ENCODE data around the gene MT1H.

MT1H gene

DNA sequence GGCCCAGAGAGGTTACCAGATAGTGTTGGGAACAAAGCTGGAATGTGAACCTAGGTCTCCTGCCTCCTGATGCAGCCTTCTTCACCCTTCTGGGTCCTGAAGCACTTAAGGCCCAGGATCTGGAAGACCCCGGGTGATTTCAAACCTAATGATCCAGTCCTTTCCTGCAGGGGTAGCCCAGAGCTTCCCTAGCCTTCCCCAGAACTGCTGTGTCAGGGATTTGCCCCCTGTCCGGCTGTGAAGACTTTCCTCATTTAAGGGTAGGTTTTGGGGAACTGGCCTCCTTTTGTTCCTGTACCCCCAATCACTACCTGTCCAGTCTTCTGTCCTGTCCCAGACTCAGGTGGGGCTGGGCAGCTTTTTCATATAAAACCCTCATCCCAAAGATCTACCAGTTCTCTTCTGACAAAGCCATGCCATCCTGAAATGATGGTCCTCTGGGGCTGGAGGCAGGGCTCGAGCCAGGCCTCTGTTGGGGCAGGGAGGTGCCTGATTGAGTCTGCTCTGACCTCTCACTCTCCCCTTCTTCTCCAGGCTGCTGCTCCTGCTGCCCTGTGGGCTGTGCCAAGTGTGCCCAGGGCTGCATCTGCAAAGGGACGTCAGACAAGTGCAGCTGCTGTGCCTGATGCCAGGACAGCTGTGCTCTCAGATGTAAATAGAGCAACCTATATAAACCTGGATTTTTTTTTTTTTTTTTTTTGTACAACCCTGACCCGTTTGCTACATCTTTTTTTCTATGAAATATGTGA is 14.0 kb downstream of the MT1H start:
- TF ChIP-seq, protein P1, sequence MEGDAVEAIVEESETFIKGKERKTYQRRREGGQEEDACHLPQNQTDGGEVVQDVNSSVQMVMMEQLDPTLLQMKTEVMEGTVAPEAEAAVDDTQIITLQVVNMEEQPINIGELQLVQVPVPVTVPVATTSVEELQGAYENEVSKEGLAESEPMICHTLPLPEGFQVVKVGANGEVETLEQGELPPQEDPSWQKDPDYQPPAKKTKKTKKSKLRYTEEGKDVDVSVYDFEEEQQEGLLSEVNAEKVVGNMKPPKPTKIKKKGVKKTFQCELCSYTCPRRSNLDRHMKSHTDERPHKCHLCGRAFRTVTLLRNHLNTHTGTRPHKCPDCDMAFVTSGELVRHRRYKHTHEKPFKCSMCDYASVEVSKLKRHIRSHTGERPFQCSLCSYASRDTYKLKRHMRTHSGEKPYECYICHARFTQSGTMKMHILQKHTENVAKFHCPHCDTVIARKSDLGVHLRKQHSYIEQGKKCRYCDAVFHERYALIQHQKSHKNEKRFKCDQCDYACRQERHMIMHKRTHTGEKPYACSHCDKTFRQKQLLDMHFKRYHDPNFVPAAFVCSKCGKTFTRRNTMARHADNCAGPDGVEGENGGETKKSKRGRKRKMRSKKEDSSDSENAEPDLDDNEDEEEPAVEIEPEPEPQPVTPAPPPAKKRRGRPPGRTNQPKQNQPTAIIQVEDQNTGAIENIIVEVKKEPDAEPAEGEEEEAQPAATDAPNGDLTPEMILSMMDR (IDR thresholded peaks at IDR 0.05; ENCODE audit: low read length, missing control alignments): peak; percentile 1
- peak overlapping the region; percentile 68 for H3K4me3 ChIP-seq (replicated peaks; ENCODE audit: low read depth, low read length)
- no peak for DNase-seq (ENCODE audit: low read depth)

DNA sequence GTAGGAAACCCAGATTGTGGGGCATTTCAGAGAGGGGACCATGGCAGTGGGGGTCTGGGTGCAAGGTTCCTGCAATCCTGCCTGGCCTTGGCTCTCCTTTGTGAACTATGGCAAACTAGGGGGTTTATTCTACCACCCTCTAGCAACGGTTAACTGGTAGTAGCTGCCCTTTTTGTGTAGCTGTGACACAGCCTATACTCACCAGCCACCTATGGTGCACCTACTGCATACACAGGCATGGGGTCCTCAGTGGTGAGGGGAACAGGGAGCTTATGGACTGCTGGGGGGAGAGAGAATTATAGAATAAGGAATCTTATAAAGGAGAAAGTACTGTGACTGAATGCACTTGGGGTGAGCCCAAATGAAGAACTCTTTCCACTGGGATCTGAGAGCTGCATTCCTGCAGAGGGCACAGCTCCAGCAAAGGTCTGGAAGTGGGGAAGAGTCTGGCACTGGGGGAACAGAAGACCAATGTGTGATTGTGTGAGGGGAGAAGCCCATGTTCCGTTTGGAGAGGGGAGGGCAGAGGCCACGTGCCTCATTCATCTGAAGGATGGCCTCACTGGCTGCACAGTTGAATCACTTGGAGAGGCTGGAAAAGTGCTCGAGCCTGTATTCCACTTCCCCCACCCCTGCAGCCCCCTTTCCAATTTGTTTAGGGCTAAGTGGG is 14.8 kb downstream of the MT1H start:
- TF ChIP-seq, protein P1 (IDR thresholded peaks at IDR 0.05; ENCODE audit: low read length, missing control alignments): no peak
- H3K4me3 ChIP-seq (replicated peaks; ENCODE audit: low read depth, low read length): no peak overlapping the region
- DNase-seq (ENCODE audit: low read depth): no peak

DNA sequence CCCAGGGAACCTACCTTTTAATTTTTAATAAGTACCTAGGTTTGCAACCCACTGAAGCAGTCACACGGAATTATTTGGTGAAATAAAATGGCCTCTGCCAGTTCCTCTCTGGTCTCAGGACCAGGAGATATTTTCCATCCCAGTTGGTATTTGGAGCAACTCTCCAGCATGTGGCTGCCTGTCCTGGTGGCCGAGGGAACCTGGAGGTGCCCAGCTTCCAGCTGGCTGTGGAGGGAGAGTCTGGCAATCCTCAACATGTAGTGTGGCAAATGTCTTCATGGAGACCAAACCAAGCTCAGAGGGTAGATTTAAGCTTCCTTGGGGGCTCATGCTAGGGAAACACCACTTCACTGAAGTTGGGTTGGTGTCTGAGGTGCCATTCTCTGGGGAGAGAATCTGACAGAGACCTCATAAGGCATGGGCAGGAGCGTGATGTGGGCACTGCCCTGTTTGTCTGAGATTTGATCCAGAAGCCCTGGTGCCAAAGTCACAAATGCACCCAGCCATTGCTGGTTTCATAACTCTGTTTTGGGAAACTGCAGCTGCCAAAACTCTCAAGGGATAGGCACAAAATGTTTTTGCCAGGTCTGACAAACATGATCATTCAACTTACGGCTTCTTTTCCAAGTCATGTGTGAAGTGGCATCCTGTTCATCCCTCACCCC is 15.4 kb downstream of the MT1H start:
- DNase-seq (ENCODE audit: low read depth): no peak
- no peak overlapping the region for H3K4me3 ChIP-seq (replicated peaks; ENCODE audit: low read depth, low read length)
- TF ChIP-seq, protein P1 (IDR thresholded peaks at IDR 0.05; ENCODE audit: low read length, missing control alignments): no peak

DNA sequence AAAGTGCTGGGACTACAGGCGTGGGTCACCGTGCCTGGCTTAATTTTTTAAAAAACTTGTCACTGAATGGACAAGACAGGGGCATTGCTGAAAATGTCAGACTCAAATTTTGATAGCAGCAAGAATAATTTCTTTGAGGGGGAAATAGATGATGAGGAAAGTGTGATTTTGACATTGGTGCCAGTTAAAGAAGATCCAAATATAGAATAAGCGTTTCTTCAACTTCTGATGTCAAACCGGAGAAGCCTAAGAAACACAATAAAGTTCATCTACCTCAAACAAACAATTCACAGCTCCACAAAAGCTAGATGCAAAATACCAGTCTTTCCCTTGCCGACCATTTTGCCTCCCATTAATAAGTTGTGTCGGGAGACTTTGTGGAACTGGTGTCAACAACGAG is 17.1 kb downstream of the MT1H start:
- H3K4me3 ChIP-seq (replicated peaks; ENCODE audit: low read depth, low read length): no peak overlapping the region
- no peak for DNase-seq (ENCODE audit: low read depth)
- TF ChIP-seq, protein P1 (IDR thresholded peaks at IDR 0.05; ENCODE audit: low read length, missing control alignments): no peak

DNA sequence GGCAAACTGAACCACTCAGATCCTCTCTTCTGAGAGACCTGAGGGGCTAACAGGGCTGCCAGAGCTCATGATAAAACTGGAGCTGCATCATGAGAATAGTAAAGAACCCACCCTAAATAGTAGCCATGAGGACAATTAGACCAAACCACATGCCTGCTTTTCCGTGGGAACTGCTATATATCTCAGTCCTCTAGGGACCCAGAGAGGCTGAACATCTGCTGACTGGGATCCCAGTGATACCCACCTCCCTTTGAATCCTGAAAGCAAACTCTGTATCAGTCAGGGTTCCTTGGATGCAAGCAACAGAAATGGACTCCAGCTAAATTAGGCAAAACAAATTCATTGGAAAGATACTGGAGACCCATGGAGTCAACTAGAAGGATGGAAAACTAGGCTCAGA is 19.1 kb downstream of the MT1H start:
- no peak overlapping the region for H3K4me3 ChIP-seq (replicated peaks; ENCODE audit: low read depth, low read length)
- TF ChIP-seq, protein P1 (IDR thresholded peaks at IDR 0.05; ENCODE audit: low read length, missing control alignments): no peak
- no peak for DNase-seq (ENCODE audit: low read depth)

DNA sequence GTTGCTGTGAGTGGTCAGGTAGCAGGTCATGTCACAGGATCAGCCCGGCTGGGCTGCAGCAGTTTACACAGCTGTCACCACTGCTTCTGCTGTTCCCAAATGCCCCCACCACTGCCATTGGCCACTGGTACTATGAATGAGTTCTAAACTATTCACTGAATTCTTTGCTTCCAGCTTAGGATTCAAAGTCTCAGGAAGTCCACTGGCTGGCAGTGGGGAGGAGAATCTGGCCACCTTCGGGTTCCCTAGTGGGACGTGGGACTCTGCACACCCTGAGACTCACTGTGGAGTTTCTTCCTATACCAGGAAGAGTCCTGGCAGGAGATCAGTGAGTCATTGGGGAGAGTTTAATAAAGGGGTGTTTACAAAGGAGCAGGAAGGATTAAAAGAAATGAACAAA is 19.6 kb downstream of the MT1H start:
- no peak overlapping the region for H3K4me3 ChIP-seq (replicated peaks; ENCODE audit: low read depth, low read length)
- TF ChIP-seq, protein P1 (IDR thresholded peaks at IDR 0.05; ENCODE audit: low read length, missing control alignments): no peak
- DNase-seq (ENCODE audit: low read depth): no peak

Data from fibroblast of pulmonary artery (primary cell).